Aorta (tissue), 5 donors: ENCODE measurements around the gene CDC42BPG. TPM values are rescaled to one million over a fixed set of nuclear protein-coding genes. Genes with fewer than 3 reads are reported as not detected.

Experiments
- ATAC-seq: fragments of 200-7000 bp; cut with Tn5 transposase; one replicate; pipeline ENCODE4 v1.9.1; 2022; ENCODE audit warnings: moderate library complexity; ENCODE audit not compliant: low FRiP score
- DNase-seq, 2 donors: peaks; one replicate each; pipeline ENCODE4 v3.0.0-alpha.2; 2020
- H3K27ac ChIP-seq, 2 donors: one replicate each; pipeline ENCODE4 v1.5.1; 2013; ENCODE audit warnings: low read length in 2 of 2, mild to moderate bottlenecking in 2 of 2, moderate library complexity in 2 of 2, control low read depth in 1 of 2, inconsistent platforms in 1 of 2, low read depth in 1 of 2
- H3K27me3 ChIP-seq, 2 donors: one replicate each; pipeline ENCODE4 v1.6.1; 2013; ENCODE audit warnings: control low read depth in 1 of 2, low read length in 1 of 2, mild to moderate bottlenecking in 1 of 2, moderate library complexity in 1 of 2; ENCODE audit not compliant: insufficient read depth in 2 of 2, control insufficient read depth in 1 of 2
- H3K36me3 ChIP-seq, 2 donors: one replicate each; pipeline ENCODE4 v1.6.1; 2013; ENCODE audit warnings: control low read depth in 1 of 2, low read length in 1 of 2, mild to moderate bottlenecking in 1 of 2; ENCODE audit not compliant: insufficient read depth in 2 of 2, control insufficient read depth in 1 of 2
- H3K4me1 ChIP-seq, 2 donors: one replicate each; pipeline ENCODE4 v1.6.1; 2013; ENCODE audit warnings: low read length in 2 of 2, control low read depth in 1 of 2, mild to moderate bottlenecking in 1 of 2, moderate library complexity in 1 of 2; ENCODE audit not compliant: insufficient read depth in 2 of 2, control insufficient read depth in 1 of 2
- H3K4me3 ChIP-seq, 2 donors: one replicate each; pipeline ENCODE4 v1.5.1; 2013; ENCODE audit warnings: low read length in 2 of 2, control low read depth in 1 of 2, mild to moderate bottlenecking in 1 of 2
- H3K9me3 ChIP-seq: one replicate; pipeline ENCODE4 v1.6.1; 2013; ENCODE audit warnings: mild to moderate bottlenecking, low read length; ENCODE audit not compliant: control insufficient read depth
- WGBS, 2 donors: extraction: QIAGEN DNeasy Blood & Tissue Kit; methylation state at CpG; one replicate each; pipeline ENCODE4 v1.1.7; 2013; 5-methylcytosine and 5-hydroxymethylcytosine counted together
- intact Hi-C, 2 donors: fragments of 100-400 bp; cut with DNase I; formaldehyde crosslinking; loops; one replicate each; pipeline versions ENCODE4 v1.14.2 to v1.15.0; 2022
- polyA plus RNA-seq, 2 donors: library from polyadenylated mRNA; stranded (reverse); fragments of 200-250 nt; gene quantifications; one replicate each; pipeline ENCODE4 v1.2.3, GENCODE V29; 2013
- total RNA-seq, 2 donors: library from RNA; stranded (reverse); fragmentation: NEBNext Ultra II Directional; extraction: Animal tissue kit (Norgen Biotek cat#: 25700); gene quantifications; one replicate each; pipeline ENCODE4 v1.2.1, GENCODE V29; 2021
- donor health status: healthy with polysubstance abuse.
- donor health status: Bipolar disorder and iron deficiency.
- donor health status: DM: no; HTN: no; CAD: no.
- donor health status: DM: no; HTN: no; CAD: no.
- donor health status: DM: yes; HTN: yes; CAD: no.

CDC42BPG gene
- total and polyA plus RNA-seq, 4 donors, result 0.29 to 6.0 (median 0.86) TPM

DNA sequence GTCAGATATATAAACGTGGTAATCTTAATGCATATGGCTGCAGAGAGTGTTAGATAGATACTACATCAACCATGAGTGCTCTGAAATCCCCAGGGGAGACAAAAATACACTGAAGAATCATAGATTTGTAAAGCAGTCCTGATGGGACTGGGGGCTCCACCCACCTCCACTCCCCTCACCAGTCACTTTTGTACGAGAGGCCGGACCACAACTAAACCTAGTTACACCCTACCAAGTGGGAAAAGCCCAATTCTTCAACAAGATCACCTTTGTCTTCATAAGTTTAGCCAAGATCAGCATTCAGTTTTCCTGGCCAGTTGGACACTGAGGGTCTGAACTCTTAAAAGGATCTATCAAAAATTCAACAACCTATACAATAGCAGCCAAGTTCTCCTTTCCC is 67.6 kb downstream of the CDC42BPG start:
- Histone ChIP-seq H3K4me3 (peak overlapping the region; percentile 54 to 99), H3K27me3 (no peaks in the 10 kb centered on the region), H3K9me3 (no peaks in the 10 kb centered on the region), H3K27ac (no peak overlapping the region), H3K36me3 (peaks cover 2 to 11% of the 10 kb centered on the region in 2 donors), H3K4me1 (peaks cover 0 to 7% of the 10 kb centered on the region in 2 donors)
- DNase-seq, result peak in 1 of 2 donors; percentile 9
- intact Hi-C loops, result loop anchor here in 1 of 2 donors (2.0 kb wide), 1 partner anchor 32 kb away; the partner anchor contains the start of gene RASGRP2
- WGBS, 2 donors, result 6% methylated on average over 3 of the region's 3 CpGs
- no peak for ATAC-seq

DNA sequence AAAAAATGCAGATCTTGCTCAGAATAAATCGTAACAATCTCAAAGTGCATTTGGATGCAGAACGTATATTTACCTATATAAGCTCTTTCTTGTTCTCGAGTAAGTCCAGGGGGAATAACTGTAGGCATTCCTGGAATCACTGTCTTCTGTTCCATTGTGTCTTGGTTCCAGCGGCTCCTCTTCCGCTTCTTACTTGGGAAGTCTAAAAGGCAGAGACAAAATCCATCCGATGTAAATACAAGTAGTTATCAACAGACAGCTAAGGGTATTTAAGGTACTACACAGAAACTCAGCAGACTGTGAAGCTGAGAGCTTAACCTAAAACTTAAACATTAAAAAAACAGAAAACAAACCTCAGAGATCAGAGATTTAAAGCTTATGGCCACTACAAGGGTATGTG is 68.0 kb downstream of the CDC42BPG start:
- ATAC-seq (no peak), DNase-seq (no peak)
- intact Hi-C loops, result loop anchor here in 1 of 2 donors (2.0 kb wide), 1 partner anchor 32 kb away; the partner anchor contains the start of gene RASGRP2
- no peak overlapping the region for H3K27ac ChIP-seq
- H3K9me3 ChIP-seq, result no peaks in the 10 kb centered on the region
- H3K4me3 ChIP-seq, result no peak overlapping the region
- H3K36me3 ChIP-seq, result peaks cover 2 to 11% of the 10 kb centered on the region in 2 donors
- H3K4me1 ChIP-seq, result peaks cover 0 to 7% of the 10 kb centered on the region in 2 donors
- WGBS, 2 donors, result 51 to 58% methylated on average over 6 of the region's 6 CpGs
- no peaks in the 10 kb centered on the region for H3K27me3 ChIP-seq

DNA sequence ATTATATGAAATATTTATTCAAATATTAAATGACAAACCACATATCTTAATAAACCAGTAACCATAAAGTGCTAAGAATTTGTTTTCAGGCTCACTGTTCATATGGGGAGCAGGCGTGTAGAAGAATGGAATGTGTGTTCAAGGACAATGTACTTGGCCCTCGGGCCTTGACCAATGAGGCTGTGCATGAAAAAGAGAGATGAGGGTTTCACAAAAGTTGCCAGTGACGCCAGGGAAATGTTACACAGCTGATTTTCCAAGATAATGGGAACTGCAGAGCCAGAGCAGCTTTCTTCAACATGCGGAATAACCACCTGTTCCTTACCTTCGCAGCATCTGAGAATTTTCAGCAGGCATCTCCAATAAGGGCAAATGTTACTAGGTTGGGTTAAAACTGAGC is 70.3 kb downstream of the CDC42BPG start:
- no peak overlapping the region for H3K4me3 ChIP-seq
- ATAC-seq (no peak), DNase-seq (no peak)
- intact Hi-C loops, result no loop called here
- no peaks in the 10 kb centered on the region for H3K27me3 ChIP-seq
- 61 to 62% methylated on average over 5 of the region's 5 CpGs for WGBS, 2 donors
- H3K9me3 ChIP-seq, result no peaks in the 10 kb centered on the region
- peaks cover 0 to 7% of the 10 kb centered on the region in 2 donors for H3K4me1 ChIP-seq
- no peak overlapping the region for H3K27ac ChIP-seq
- peaks cover 11 to 24% of the 10 kb centered on the region in 2 donors for H3K36me3 ChIP-seq

Other genes starting within 250 kb of the CDC42BPG start
- 10 to 100 TPM; 21.6 to 35.9 TPM for gene NRXN2, start 121.5 kb downstream of the CDC42BPG start, total RNA-seq
- 1 to 10 TPM; 2.6 to 9.6 TPM for gene NRXN2, start 121.5 kb downstream of the CDC42BPG start, polyA plus RNA-seq
- 10 to 100 TPM; 44.7 to 52.6 TPM for gene RASGRP2, start 100.5 kb downstream of the CDC42BPG start, total RNA-seq
- gene RASGRP2, start 100.5 kb downstream of the CDC42BPG start, polyA plus RNA-seq, result 100 to 1,000 TPM in 1 of 2 donors, 10 to 100 TPM in 1; 20.8 to 152 TPM
- 10 to 100 TPM; 11.5 to 12.9 TPM for gene PYGM, start 84.7 kb downstream of the CDC42BPG start, total RNA-seq
- gene PYGM, start 84.7 kb downstream of the CDC42BPG start, polyA plus RNA-seq, result 10 to 100 TPM in 1 of 2 donors, 1 to 10 TPM in 1; 1.9 to 12.5 TPM
- gene SF1, start 66.1 kb downstream of the CDC42BPG start, total RNA-seq, result 100 to 1,000 TPM; 267 to 322 TPM
- 100 to 1,000 TPM in 1 of 2 donors, 10 to 100 TPM in 1; 46.6 to 136 TPM for gene SF1, start 66.1 kb downstream of the CDC42BPG start, polyA plus RNA-seq
- gene MAP4K2, start 41.4 kb downstream of the CDC42BPG start, total RNA-seq, result 10 to 100 TPM; 10.7 to 11.5 TPM
- gene MAP4K2, start 41.4 kb downstream of the CDC42BPG start, polyA plus RNA-seq, result 10 to 100 TPM in 1 of 2 donors, 1 to 10 TPM in 1; 5.4 to 29.6 TPM
- gene MEN1, start 34.1 kb downstream of the CDC42BPG start, total RNA-seq, result 10 to 100 TPM; 14.5 to 18.0 TPM
- 10 to 100 TPM in 1 of 2 donors, 1 to 10 TPM in 1; 9.1 to 18.8 TPM for gene MEN1, start 34.1 kb downstream of the CDC42BPG start, polyA plus RNA-seq
- gene EHD1, start 34.0 kb upstream of the CDC42BPG start, total RNA-seq, result 100 to 1,000 TPM in 1 of 2 donors, 10 to 100 TPM in 1; 61.8 to 122 TPM
- gene EHD1, start 34.0 kb upstream of the CDC42BPG start, polyA plus RNA-seq, result 10 to 100 TPM; 14.4 to 28.8 TPM
- 10 to 100 TPM; 19.6 to 20.6 TPM for gene ATG2A, start 72.6 kb upstream of the CDC42BPG start, total RNA-seq
- 10 to 100 TPM in 1 of 2 donors, 1 to 10 TPM in 1; 7.0 to 34.9 TPM for gene ATG2A, start 72.6 kb upstream of the CDC42BPG start, polyA plus RNA-seq
- gene PPP2R5B, start 80.0 kb upstream of the CDC42BPG start, total RNA-seq, result 10 to 100 TPM; 32.7 to 36.8 TPM
- 10 to 100 TPM in 1 of 2 donors, 1 to 10 TPM in 1; 9.5 to 28.6 TPM for gene PPP2R5B, start 80.0 kb upstream of the CDC42BPG start, polyA plus RNA-seq
- gene GPHA2, start 91.2 kb upstream of the CDC42BPG start, total RNA-seq, result not detected
- under 1 TPM in 1 of 2 donors, not detected in 1; 0.43 TPM for gene GPHA2, start 91.2 kb upstream of the CDC42BPG start, polyA plus RNA-seq
- gene MAJIN, start 127.5 kb upstream of the CDC42BPG start, total RNA-seq, result not detected
- not detected for gene MAJIN, start 127.5 kb upstream of the CDC42BPG start, polyA plus RNA-seq
- gene BATF2, start 152.3 kb upstream of the CDC42BPG start, total RNA-seq, result 1 to 10 TPM; 2.5 to 3.6 TPM
- gene BATF2, start 152.3 kb upstream of the CDC42BPG start, polyA plus RNA-seq, result 1 to 10 TPM; 1.4 to 1.9 TPM
- gene ARL2, start 169.5 kb upstream of the CDC42BPG start, total RNA-seq, result 10 to 100 TPM; 96.3 to 98.5 TPM
- gene ARL2, start 169.5 kb upstream of the CDC42BPG start, polyA plus RNA-seq, result 100 to 1,000 TPM; 151 to 175 TPM
- 10 to 100 TPM; 19.9 to 26.1 TPM for gene SNX15, start 182.8 kb upstream of the CDC42BPG start, total RNA-seq
- gene SNX15, start 182.8 kb upstream of the CDC42BPG start, polyA plus RNA-seq, result 10 to 100 TPM; 21.7 to 26.2 TPM
- 1 to 10 TPM; 3.6 to 4.9 TPM for gene SAC3D1, start 196.6 kb upstream of the CDC42BPG start, total RNA-seq
- gene SAC3D1, start 196.6 kb upstream of the CDC42BPG start, polyA plus RNA-seq, result 1 to 10 TPM; 5.4 to 7.5 TPM
- 10 to 100 TPM; 14.1 to 29.4 TPM for gene NAALADL1, start 213.9 kb upstream of the CDC42BPG start, total RNA-seq
- gene NAALADL1, start 213.9 kb upstream of the CDC42BPG start, polyA plus RNA-seq, result 10 to 100 TPM; 25.8 to 45.9 TPM
- 1 to 10 TPM in 1 of 2 donors, under 1 TPM in 1; 0.81 to 1.0 TPM for gene CDCA5, start 239.4 kb upstream of the CDC42BPG start, total RNA-seq
- gene CDCA5, start 239.4 kb upstream of the CDC42BPG start, polyA plus RNA-seq, result 1 to 10 TPM in 1 of 2 donors, under 1 TPM in 1; 1.00 to 2.5 TPM
- 10 to 100 TPM; 31.5 to 35.0 TPM for gene ZFPL1, start 239.6 kb upstream of the CDC42BPG start, total RNA-seq
- gene ZFPL1, start 239.6 kb upstream of the CDC42BPG start, polyA plus RNA-seq, result 10 to 100 TPM; 24.9 to 69.9 TPM